ENCODE data around the gene ESPL1.
A peak's percentile ranks its signal among the peaks of the same experiment; 100 is the strongest.
"Not testable (repeated sequence)": the region's sequence is repeated elsewhere in the genome, so short reads cannot be mapped to it uniquely, and the experiment has no call there.

The ESPL1 gene

DNA sequence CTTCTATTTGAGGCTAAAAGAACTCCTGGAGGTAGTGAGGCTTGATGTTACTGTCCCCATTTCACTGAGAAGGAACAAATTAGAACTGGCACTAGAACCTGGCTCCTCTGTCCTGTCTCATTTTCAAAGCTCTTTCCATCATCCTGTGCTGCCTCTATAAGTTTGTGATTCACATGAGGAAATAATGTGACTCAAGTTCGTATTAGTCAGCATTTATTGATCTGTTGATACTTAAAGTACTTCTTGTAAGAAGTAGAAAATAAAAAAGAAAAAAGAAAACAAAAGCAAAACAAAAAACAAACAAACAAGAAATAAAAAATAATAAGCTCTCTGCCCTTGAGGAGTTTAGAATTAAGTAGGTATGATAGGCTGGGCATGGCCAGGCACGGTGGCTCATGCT, 2.3 kb upstream of the ESPL1 start:
- no peak for DNase-seq

- no peak for DNase-seq
Measured at GRCh38 chr12:53267306-53267998, 647 bp upstream of the ESPL1 start.

DNA sequence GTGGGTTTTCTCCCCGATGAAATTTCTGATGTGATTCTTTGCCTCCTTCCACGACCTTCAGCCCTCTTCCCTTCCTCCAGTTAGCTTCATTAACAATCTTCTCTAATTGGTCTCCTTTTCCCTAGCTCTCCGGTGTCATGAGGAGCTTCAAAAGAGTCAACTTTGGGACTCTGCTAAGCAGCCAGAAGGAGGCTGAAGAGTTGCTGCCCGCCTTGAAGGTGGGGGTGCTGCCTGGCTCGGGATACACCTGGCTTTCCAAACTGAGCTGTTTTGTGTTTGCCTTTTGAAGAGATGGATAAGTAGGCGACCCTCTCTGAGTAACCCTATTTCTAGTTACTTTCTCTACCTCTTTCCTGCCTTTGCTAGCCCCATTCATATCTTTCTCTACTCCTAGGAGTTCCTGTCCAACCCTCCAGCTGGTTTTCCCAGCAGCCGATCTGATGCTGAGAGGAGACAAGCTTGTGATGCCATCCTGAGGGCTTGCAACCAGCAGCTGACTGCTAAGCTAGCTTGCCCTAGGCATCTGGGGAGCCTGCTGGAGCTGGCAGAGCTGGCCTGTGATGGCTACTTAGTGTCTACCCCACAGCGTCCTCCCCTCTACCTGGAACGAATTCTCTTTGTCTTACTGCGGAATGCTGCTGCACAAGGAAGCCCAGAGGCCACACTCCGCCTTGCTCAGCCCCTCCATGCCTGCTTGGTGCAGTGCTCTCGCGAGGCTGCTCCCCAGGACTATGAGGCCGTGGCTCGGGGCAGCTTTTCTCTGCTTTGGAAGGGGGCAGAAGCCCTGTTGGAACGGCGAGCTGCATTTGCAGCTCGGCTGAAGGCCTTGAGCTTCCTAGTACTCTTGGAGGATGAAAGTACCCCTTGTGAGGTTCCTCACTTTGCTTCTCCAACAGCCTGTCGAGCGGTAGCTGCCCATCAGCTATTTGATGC, 797 bp downstream of the ESPL1 start:
- no peak for DNase-seq

GRCh38 chr12:53274445-53274844, 6.3 kb downstream of the ESPL1 start:
- no peak for DNase-seq

DNA sequence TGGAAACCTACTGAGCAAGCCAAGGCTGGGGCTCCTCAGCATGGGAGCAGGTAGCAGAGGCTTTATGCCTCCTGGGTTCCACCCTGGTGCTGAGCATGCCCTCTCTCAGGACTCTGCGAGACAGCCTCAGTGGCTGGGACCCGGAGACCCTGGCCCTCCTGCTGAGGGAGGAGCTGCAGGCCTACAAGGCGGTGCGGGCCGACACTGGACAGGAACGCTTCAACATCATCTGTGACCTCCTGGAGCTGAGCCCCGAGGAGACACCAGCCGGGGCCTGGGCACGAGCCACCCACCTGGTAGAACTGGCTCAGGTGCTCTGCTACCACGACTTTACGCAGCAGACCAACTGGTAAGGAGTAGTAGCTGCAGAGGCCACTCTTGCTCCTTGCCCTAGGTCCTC, 8.4 kb downstream of the ESPL1 start:
- DNase-seq: no peak

DNA sequence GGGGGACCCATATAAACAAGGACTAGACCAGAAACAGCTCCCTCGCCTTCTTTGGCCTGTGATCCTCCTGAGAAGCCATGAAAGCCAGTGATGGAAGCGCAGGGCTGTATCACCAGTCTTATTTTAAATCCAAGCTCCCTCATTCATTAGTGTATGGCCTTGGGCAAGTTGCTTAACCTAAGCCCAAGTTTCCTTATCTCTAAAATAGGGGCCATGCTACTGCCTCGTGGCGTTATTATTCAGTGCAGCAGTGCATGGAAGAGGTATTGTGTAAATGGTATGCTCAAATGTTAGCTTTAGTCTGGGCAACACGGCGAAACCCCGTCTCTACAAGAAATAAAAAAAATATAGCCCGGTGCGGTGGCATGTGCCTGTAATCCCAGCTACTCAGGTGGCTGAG, 9.9 kb downstream of the ESPL1 start:
- DNase-seq: no peak

- DNase-seq: no peak
Measured at GRCh38 chr12:53279283-53279869, 11.3 kb downstream of the ESPL1 start.

DNA sequence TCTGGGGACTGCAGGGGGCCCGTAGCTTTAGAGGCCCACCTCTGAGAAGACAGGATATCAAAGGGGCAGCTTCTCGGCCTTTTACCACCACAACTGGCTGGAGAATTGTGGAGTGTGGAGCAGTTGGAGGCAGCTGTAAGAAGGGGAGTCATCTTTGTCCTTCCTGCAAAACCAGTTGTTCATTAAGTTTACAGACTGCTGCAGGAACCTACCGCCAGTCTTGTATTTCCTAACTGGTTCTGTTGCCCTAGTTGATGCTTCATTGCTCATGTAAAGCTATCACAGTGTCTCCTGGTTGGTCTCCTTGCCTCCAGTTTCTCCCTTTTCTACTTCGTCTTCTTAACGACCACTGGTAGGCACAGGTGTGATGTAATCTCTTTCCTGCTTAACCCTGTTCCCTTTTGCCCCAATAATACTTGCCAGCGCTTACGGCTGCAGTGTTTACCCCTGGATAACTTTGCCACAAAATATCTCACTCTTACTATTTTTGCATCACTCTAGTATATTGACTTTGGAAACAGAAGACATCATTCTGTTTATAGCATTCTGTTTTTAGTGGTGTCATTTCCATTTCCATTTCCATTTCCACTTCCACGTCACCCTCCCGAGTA, 11.9 kb downstream of the ESPL1 start:
- no peak for DNase-seq

- DNase-seq: no peak
Measured at GRCh38 chr12:53286448-53286847, 18.3 kb downstream of the ESPL1 start.

- DNase-seq: no peak
Measured at GRCh38 chr12:53287741-53288216, 19.7 kb downstream of the ESPL1 start.

DNA sequence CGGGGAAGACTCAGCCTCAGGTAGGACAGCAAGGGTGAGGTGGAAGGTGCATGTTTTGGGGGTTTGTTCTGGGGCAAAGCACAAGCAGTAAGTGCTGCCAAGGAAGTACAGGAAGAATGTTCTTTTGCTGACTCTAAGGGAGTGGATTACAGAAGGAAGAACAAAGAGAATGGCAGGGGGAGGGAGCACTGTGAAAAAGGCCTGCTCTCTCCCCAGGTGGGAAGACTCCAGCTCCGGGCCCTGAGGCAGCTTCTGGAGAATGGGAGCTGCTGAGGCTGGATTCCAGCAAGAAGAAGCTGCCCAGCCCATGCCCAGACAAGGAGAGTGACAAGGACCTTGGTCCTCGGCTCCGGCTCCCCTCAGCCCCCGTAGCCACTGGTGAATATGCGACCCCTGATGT, 20.2 kb downstream of the ESPL1 start:
- no peak for DNase-seq

- no peak for DNase-seq
Measured at GRCh38 chr12:53289891-53290290, 21.8 kb downstream of the ESPL1 start.

DNA sequence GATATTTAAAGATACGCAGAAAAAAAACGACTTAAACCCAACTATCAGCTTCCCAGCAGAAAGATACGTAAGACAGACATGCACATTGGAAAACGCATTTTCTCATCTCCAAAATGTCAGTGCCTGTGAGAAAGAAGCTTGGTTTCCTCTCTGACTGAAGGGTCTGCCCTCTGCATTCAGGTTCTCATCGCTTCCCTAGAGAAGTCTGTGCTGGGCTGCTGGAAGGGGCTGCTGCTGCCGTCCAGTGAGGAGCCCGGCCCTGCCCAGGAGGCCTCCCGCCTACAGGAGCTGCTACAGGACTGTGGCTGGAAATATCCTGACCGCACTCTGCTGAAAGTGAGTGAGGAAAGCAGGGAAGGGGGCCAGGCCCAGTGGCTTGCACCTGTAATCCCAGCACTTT, 22.6 kb downstream of the ESPL1 start:
- no peak for DNase-seq

DNA sequence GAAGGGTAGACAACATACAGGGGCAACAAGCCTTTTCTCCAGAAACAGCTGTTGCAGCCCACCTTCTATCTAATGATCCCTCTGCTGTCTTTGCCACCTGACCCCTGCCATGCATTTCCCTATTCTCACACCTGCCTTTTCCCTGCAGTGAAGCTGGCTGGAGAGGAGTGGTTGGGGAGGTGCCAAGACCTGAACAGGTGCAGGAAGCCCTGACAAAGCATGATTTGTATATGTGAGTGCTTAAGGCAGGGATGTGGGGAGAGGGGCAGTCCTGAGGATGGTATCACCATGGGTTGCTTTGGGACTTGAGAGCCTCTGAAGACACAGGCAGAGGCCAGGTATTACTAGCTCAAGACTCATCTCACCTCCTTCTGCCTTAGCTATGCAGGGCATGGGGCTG, 24.3 kb downstream of the ESPL1 start:
- DNase-seq: no peak

DNA sequence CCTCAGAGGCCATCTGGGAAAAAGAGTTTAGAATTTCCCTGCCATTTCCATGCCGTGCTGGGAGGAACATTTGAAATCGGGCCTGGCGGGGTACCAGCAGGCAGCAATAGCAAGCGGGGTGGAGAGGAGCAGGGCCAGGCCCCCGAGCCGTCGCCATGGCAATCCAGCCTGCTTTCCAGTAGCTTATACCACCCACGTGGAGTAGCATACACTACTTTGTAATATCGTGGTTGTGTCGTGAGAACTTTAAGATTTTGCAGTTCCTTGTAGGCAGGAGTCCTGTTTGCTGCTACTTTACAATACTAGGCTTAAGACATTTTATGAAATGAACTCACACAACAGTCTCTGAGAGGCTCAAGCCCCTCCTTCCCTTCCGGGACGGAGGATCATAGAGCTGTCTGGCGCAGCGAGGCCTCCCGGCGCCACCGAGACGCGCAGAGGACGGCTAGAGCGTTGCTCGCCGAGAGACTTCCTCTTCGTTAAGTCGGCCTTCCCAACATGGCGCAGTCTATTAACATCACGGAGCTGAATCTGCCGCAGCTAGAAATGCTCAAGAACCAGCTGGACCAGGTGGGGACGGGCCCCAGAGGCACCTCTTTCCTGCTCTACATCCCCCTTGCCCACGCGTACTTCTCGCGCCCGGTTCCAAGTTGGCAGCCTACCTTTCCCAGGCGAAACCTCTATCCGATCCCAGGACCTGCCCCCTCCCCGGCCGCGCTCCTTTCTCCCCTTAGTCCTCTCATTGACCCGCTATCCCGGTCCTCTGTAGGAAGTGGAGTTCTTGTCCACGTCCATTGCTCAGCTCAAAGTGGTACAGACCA, 27.2 kb downstream of the ESPL1 start, which contains the start of gene PFDN5:
Gene PFDN5, plus strand, starts transcription at position 473 of the 821 bp plus-strand sequence. Its CDS starts 26 bp downstream, at position 499.
- peak; percentile 80 for DNase-seq

DNA sequence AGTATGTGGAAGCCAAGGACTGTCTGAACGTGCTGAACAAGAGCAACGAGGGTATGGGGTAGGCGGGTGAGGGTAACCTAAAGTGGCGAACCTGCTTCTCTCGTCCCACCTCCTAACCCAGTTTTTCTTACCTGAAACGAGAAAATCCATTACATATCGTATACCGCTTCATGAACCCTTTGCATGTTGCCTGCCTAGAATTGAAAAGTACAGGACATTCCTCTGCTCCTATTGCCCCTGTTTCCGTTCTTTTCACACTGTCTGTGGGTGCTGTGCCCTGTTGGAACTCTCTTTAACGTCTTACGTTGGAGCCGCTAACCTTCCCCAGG, 27.8 kb downstream of the ESPL1 start:
- no peak for DNase-seq

- DNase-seq: not testable (repeated sequence)
Measured at GRCh38 chr12:53297106-53297505, 29.0 kb downstream of the ESPL1 start.

DNA sequence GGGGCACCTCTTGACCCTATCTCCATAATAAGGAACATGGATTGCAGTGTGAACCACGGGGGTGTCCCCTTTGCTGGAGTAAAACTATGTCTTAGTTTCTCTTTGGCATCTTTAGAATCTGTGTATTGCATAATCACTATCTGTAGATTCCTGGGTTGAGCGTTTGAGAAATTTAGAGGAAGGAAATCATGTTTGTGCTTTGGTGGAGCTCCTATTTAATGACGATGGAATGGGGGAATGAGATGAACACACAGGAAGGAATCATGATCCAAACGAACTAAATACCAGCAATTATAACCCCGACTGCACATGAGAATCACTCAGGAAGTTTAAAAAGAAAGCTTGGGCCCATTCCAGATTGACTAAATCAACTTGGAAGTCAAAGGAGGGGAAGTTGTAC, 30.1 kb downstream of the ESPL1 start:
- no peak for DNase-seq

DNA sequence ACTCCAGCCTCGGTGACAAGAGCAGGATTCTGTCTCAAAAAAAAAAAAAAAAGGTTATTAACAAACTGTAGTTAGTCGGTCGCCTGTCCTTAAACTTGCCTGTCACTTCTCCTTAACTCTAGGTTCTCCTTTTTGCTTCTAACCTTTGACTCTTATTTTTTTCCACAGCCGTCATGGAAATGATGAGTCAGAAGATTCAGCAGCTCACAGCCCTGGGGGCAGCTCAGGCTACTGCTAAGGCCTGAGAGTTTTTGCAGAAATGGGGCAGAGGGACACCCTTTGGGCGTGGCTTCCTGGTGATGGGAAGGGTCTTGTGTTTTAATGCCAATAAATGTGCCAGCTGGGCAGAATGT, 31.0 kb downstream of the ESPL1 start:
- no peak for DNase-seq

- peak; percentile 81 for DNase-seq
Measured at GRCh38 chr12:53299454-53300180, 31.5 kb downstream of the ESPL1 start, which contains the start of gene MYG1. TSS of gene MYG1 (plus strand) at chr12:53299695. CDS start at chr12:53299738, 43 bp downstream.

DNA sequence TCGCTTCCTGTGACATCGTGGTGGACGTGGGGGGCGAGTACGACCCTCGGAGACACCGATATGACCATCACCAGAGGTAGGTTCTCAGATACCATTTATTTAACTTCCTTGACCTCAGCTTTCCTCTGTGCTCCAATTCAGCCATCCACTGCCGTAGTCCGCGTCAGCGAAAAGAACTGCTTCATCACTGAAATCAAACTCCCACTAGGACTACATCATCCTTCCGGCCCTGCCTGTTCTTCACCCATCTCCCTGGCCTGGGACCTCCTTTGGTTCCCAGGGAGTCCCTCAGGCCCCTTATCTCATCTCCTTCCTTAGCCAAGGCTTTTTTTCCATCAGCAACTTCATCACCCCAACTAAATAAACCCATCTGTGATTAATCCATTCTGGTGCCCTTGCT, 32.1 kb downstream of the ESPL1 start:
- DNase-seq: no peak

GRCh38 chr12:53302903-53303302, 34.8 kb downstream of the ESPL1 start:
- DNase-seq: no peak
